Dermis microvascular lymphatic vessel endothelial cell (primary cell): ENCODE results near the gene APOF. TPM values are rescaled to one million over a fixed set of nuclear protein-coding genes. Genes with fewer than 3 reads are reported as not detected.
"Not testable (repeated sequence)": the region's sequence is repeated elsewhere in the genome, so short reads cannot be mapped to it uniquely, and the experiment has no call there.

Experiments
- DNase-seq, 2 donors: peaks; one replicate each; pipeline versions ENCODE4 v3.0.0 to v3.0.0-alpha.2; 2010; ENCODE audit warnings: low read depth in 2 of 2
- total RNA-seq: library from RNA; depleted of rRNA; stranded (reverse); fragments of >200 nt; gene quantifications from 2 replicates; pipeline ENCODE4 v1.2.1, GENCODE V29; 2014

Gene APOF
- total RNA-seq, 1 donor from 2014 or later = not detected

DNA sequence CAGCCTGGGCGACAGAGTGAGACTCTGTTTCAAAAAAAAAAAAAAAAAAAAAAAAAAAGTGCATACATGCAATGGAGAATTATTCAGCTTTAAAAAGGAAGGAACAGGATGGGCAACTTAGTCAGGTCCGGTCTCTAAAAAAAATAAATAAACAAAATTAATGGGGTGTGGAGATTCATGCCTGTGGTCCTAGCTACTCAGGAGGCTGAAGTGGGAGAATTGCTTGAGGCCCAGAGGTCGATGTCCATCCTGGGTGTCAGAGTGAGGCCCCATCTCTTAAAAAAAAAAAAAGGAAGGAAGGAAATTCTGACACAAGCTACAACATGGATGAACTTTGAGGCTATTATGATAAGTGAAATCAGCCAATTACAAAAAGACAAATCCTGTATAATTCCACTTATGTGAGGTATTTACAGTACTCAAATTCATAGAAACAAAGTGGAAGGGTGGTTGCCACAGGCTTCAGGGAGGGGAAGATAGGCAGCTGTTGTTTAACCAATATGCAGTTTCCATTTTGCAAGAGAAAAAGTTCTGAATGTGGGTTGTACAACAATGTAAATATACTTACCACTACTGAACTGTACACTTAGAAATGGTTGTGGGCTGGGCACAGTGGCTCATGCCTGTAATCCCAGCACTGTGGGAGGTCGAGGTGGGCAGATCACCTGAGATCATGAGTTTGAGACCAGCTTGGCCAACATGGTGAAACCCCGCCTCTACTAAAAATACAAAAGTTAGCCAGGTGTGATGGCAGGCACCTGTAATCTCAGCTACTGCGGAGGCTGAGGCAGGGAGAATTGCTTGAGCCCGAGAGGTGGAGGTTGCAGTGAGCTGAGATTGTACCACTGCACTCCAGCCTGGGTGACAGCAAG is 12.3 kb upstream of the APOF start:
- DNase-seq = peak; percentile 43 to 48

GRCh38 chr12:56373515-56373914 is 10.9 kb upstream of the APOF start:
- DNase-seq = no peak

DNA sequence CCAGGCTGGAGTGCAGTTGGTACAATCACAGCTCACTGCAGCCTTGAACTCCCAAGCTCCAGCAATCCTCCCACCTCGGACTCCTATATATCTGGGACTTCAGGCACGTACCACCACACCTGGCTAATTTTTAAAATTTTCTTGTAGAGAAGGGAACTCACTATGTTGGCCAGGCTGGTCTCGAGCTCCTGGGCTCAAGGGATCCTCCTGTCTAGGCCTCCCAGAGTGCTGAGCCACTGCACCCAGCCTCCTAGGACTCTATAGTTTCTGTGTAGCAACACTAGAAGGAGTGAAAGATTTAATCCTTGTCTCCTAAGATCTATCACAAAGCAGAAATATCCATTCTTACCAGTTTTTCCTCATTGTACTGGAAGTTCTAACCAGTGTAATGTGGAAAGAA is 4.3 kb upstream of the APOF start:
- DNase-seq = no peak

DNA sequence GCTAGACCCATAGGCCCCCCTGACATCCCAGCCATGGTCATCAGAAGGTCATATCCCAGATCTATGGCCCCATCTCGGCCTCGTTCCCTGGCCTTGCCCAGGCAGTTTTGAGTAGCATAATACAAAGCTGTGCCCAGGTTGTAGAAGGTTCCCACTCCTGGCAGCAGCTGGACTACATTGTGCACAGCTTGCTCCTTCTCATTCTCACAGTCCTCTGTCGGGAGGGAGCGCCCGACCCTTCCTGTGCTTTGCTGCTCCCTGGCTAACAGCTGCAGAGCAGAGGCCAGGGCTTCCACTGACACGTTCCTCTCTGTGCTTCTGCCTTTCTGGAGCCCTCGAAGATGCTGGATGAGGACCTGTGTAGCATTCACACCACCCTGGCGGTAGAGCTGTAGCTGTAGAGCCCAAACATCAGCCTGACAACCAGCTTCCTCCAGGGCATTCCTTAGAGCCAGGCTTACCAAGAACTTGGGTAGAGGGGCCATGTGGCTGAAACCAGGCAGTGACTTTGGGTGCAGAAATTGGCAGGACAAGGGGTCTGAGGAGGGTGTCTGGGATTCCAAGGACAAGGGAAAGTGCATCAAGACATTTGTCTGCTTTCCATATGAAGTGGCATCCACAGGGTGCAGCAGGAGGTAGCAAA is 1.0 kb downstream of the APOF start:
- DNase-seq = no peak

- peak; percentile 94 to 99 for DNase-seq
Measured at GRCh38 chr12:56359851-56360767, 2.5 kb downstream of the APOF start, which contains the start of gene STAT2. STAT2 (minus strand) TSS chr12:56360107; CDS start chr12:56356571, 3,536 bp downstream.

GRCh38 chr12:56358836-56359532 is 3.7 kb downstream of the APOF start:
- DNase-seq = no peak

GRCh38 chr12:56351325-56351724 is 11.3 kb downstream of the APOF start:
- no peak for DNase-seq

DNA sequence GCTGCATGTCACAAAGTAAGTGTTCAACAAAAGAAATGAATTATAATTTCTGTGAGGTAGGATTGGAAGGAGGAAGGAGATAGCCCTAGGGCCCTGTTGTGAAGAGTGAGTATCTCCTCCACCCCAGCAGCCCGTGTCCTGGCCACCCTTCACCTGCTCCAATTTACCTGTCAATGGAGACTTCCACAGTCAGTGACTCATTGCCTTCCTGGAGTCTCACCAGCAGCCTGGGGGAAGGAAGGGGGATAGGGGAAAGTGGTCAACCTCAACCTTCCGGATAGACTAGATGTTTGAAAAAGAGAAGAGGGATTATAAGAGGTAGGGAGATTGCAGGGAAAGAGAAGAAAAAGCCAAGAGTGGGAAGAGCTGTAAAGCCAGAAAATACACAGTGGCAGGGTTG is 12.0 kb downstream of the APOF start:
- no peak for DNase-seq

DNA sequence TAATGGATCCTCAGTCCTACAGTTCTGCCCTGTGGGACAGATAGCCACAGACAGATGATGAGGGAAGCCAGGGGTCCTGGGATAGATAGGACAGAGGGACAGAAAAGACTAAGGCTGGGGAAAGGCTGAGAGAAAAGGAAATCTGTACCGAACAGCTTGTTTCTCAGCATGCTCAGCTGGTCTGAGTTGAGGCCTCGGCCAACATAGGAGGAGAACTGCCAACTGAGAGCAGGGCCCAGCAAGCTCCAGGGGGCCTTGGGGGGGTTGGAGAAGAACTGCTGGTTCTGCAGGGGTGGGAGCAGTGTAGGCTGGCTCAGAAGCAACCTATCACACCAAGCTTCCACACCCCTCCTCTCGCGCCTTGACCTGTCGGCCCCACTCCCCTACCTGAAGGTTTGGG is 13.9 kb downstream of the APOF start:
- DNase-seq = no peak

- DNase-seq = not testable (repeated sequence)
Measured at GRCh38 chr12:56347255-56347654, 15.4 kb downstream of the APOF start.

- DNase-seq = peak in 1 of 2 donors; percentile 26
Measured at GRCh38 chr12:56346675-56347074, 16.0 kb downstream of the APOF start.

- not testable (repeated sequence) for DNase-seq
Measured at GRCh38 chr12:56342290-56342689, 20.4 kb downstream of the APOF start.

DNA sequence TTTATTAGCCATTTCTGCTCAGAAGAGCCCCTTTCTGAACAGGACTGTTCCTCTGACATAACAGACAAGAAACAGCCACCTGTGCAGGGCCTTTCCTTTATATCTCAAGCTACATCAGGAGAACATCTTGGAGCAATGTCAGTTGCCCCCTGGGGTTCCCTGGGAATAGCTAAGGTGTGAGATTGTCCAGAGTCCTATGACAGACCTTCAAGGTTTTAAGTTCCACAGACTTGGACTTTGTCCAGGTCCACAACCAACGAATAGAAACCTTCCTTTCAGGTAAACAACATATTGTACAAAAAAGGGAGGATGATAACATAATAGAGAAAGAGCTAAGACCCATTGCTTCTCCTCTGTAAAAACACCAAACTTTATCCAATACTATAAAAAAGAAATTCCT is 21.0 kb downstream of the APOF start:
- no peak for DNase-seq

DNA sequence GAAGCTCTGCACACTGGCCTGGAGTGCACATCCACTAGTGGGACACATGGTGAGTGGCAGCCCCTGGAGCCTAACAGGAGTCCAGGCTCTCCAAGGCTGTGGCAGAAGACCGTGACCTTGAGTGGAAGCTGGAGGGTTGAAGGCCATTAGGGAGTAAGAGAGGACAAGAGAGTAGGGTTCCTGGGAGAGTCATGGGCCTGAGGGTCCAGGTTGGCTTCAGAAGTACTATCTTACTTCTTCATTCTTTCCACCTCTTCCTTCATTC is 23.6 kb downstream of the APOF start:
- no peak for DNase-seq

DNA sequence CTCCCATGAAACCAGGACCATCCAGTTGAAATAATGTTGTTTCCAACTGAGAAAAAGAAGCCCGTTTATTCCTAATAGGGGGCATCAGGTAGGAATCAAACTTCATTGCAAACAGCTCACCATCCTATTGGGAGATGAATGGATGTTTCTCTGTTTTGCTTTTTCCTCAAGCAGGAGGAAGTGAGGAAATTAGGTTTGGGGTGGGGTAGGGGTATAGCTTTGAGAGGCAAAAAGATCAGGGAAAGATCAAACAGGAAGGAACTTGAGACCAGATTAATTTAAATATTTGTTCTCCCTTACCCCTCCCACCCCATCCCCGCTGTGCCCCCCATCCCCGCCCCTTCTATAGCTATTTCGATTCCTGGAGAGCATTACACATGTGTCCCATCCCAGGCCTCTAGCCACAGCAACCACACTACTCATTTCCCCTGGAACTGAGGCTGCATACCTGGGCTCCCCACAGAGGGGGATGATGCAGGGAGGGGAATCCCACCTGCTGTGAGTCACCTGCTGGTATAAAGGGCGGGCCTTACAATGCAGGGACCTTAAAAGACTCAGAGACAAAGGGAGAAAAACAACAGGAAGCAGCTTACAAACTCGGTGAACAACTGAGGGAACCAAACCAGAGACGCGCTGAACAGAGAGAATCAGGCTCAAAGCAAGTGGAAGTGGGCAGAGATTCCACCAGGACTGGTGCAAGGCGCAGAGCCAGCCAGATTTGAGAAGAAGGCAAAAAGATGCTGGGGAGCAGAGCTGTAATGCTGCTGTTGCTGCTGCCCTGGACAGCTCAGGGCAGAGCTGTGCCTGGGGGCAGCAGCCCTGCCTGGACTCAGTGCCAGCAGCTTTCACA is 24.1 kb downstream of the APOF start, which contains the start of gene IL23A:
TSS of gene IL23A (plus strand) at position 577 of the 850 bp plus-strand sequence. CDS start at position 738, 161 bp downstream.
- peak in 1 of 2 donors; percentile 69 for DNase-seq

GRCh38 chr12:56337753-56338251 is 24.9 kb downstream of the APOF start:
- no peak for DNase-seq

DNA sequence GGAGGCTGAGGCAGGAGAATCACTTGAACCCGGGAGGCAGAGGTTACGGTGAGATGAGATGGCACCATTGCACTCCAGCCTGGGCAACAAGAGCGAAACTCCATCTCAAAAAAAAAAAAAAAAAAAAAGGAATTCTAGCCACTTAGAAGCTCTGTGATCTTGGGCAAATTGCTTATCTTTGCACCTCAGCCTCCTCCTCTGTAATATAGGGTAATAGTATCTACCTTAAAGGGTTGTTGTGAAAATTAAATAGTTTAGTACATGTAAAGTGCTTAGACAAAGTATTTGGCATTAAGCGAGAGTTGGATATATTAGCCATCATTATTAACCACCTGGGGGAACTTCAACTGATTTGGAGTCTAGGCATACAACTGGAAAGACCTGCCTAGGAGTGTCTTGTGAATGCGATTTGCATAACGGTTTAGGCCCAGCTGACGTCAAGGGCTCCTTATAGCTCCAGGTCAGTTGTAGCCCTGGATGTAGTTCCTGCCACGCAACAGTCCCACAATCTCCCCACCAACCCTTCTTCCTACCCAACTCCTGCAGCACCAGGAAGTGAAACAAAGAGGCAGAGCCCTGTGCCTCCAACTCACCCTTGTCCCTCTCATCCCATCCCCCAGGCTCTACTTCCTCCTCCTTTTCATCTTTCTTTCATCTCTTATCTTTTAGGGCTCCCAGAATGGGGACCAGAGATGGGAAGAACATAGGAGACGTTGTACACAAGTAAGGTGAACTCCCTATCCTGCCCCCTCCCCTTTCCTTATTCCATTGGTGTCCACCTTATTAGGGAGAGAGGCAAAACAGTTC is 26.1 kb downstream of the APOF start:
- DNase-seq = no peak

DNA sequence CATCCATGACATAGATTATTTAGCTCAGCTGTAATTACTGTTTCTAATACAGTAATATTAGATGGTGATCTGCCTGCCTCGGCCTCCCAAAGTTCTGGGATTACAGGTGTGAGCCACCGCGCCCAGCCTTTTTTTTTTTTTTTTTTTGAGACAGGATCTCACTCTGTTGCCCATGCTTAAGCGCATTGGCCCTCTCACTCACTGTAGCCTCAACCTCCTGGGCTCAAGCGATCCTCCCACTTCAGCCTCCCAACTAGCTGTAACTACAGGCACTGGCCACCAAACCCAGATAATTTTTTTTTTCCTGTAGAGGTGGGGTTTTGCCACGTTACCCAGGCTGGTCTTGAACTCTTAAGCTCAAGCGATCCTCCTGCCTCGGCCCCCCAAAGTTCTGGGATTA is 27.1 kb downstream of the APOF start:
- DNase-seq = not testable (repeated sequence)

GRCh38 chr12:56334490-56334793 is 28.2 kb downstream of the APOF start:
- no peak for DNase-seq
